GM12872 (cell line): Measurements from ENCODE around the gene NDFIP2.

ENCODE experiments used
- TF ChIP-seq, protein P1 (sequence below): IDR thresholded peaks from 3 replicates; pipeline ENCODE4 v1.5.1; 2011; ENCODE audit warnings: low read depth, mild to moderate bottlenecking, low read length, moderate library complexity; ENCODE audit not compliant: insufficient read depth

NDFIP2 gene

DNA sequence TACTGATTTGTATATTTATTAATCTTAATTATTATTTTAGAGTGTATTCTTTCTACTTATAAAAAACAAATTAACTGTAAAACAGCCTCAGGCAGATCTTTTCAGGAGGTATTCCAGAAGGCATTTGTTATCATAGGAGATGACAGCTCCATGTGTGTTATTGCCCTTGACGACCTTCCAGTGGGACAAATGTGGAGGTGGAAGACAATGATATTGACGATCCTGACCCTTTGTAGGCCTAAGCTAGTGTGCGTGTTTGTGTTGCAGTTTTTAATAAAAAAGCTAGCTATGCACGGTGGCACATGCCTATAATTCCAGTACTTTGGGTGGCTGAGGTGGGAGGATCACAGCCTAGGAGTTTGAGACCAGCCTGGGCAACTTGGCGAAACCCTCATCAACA is 46.7 kb downstream of the NDFIP2 start:
- TF ChIP-seq, protein P1, sequence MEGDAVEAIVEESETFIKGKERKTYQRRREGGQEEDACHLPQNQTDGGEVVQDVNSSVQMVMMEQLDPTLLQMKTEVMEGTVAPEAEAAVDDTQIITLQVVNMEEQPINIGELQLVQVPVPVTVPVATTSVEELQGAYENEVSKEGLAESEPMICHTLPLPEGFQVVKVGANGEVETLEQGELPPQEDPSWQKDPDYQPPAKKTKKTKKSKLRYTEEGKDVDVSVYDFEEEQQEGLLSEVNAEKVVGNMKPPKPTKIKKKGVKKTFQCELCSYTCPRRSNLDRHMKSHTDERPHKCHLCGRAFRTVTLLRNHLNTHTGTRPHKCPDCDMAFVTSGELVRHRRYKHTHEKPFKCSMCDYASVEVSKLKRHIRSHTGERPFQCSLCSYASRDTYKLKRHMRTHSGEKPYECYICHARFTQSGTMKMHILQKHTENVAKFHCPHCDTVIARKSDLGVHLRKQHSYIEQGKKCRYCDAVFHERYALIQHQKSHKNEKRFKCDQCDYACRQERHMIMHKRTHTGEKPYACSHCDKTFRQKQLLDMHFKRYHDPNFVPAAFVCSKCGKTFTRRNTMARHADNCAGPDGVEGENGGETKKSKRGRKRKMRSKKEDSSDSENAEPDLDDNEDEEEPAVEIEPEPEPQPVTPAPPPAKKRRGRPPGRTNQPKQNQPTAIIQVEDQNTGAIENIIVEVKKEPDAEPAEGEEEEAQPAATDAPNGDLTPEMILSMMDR = no peak

DNA sequence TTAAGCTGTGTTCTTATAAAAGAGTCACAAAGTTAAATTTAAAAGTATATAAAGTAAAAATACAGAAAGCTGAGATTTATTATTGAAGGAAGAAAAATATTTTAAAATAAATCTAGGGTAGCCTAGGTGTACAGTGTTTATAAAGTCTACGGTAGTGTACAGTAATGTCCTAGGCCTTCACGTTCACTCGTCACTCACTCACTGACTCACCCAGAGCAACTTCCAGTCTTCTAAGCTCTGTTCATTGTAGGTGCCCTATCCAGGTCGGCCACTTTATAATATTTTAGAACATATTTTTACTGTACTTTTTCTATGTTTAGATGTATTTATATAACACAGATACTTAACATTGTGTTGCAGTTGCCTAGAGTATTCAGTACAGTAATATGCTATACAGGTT is 47.4 kb downstream of the NDFIP2 start:
- TF ChIP-seq, protein P1 = no peak

DNA sequence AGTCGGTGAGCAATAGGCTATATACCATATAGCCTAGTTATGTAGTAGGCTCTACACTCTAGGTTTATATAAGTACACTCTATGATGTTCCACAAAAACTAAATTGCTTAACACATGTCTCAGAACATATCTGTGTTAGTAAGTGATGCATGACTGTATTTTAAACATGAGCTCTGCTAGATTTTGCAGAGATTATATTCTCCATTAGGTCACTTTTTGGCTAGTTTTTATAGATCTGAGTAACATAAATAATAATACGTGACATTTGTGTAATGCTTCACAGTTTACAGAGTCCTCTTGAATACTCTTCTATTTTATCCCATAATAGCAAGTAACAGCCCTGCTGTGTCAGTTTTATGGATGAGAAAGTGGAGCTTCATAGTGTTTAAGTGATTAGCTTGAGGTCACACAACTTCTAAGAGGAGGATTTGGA is 47.8 kb downstream of the NDFIP2 start:
- TF ChIP-seq, protein P1 = no peak

DNA sequence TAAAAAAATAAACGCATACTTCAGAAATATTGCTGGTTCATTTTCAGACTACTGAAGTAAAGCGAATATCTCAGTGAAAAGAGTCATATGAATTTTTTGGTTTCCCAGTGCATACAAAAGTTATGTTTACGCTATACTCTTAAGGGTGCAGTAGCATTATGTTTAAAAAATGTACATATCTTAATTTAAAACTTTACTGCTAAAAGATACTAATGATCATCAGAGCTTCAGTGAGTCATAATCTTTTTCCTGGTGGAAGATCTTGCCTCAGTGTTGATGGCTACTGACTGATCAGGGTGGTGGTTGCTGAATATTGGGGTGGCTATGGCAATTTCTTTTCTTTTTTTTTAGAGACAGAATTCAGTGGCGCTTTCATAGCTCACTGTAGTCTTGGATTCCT is 48.9 kb downstream of the NDFIP2 start:
- TF ChIP-seq, protein P1 = no peak

DNA sequence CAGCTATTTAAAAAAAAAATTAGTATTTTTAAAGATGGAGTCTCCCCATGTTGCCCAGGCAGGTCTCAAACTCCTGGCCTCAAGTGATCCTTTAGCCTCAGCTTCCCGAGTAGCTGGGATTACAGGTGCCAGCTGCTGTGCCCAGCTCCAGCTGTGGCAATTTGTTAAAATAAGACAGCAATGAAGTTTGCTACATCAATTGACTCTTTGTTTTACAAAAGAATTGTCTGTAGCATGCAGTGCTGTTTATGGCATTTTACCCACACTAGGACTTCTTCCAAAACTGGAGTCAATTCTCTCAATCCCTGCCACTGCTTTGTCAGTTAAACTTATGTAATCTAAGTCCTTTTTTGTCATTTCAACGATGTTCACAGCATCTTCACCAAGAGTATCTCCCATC is 49.3 kb downstream of the NDFIP2 start:
- TF ChIP-seq, protein P1 = no peak

DNA sequence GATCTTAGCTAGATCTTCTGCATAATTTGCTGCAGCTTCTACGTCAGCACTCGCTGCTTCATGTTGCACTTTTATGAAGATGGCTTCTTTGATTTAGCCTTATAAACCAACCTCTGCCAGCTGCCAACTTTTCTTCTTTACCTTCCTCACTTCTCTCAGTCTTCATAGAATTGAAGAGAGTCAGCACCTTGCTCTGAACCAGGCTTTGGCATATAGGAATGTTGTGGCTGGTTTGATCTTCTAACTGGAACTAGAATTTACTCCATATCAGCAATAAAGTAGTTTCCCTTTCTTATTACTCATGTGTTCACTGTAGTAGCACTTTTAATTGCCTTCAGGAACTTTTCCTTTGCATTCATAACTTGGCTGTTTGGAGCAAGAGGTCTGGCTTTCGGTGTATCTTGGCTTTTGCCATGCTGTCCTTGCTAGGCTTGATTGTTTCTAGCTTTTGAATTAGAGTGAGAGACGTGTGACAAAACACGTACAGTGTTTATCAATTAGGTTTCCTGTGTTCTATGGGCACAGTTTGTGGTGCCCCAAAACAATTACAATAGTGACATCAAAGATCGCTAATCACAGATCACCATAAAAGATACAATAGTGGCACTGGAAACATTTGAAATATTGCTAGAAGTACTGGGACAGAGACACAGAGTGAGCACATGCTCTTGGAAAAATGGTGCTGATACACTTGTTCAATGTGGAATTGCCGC is 50.7 kb downstream of the NDFIP2 start:
- TF ChIP-seq, protein P1 = no peak

DNA sequence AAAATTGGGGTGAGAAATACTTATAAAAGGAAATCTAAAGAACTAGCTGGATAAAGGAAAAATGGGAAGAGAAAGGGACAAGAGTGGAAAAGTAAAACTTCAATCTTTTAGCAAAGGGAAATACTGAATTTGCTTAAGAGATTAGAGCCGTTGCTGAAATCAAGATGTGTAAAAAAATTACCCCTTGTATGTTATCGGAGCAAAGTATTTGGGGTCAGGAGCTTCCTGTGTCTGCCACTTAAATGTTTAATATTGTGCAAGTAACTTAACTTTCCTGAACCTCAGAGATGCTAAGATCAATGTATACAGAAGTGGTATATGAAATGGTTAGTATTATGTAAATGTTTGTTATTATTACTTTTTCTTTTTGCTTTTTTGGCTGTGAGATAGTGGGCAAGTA is 51.6 kb downstream of the NDFIP2 start:
- TF ChIP-seq, protein P1 = no peak
